DND-41 (cell line): Measurements from ENCODE around the gene STT3A.

ENCODE experiments used
- ATAC-seq: fragments of 200-7000 bp; cut with Tn5 transposase; 3 replicates; pipeline ENCODE4 v1.9.1; 2021; ENCODE audit warnings: low read depth; ENCODE audit not compliant: insufficient read depth
- DNase-seq: peaks from one replicate; pipeline ENCODE4 v3.0.0-alpha.2; 2020
- H2AFZ ChIP-seq: 2 replicates; pipeline ENCODE4 v1.6.0; 2012; ENCODE audit warnings: low read depth, low read length
- H3K27ac ChIP-seq: 2 replicates; pipeline ENCODE4 v1.5.1; 2012; ENCODE audit warnings: low read length, inconsistent platforms
- H3K27me3 ChIP-seq: fragments of 200-600 bp; sonication (generic); 2 replicates; pipeline ENCODE4 v1.6.0; 2012; ENCODE audit warnings: low read length, mild to moderate bottlenecking, inconsistent platforms; ENCODE audit not compliant: insufficient read depth, poor library complexity
- H3K36me3 ChIP-seq: 2 replicates; pipeline ENCODE4 v1.5.1; 2012; ENCODE audit warnings: low read length, inconsistent platforms; ENCODE audit not compliant: insufficient read depth
- H3K4me1 ChIP-seq: 2 replicates; pipeline ENCODE4 v1.5.1; 2012; ENCODE audit warnings: mild to moderate bottlenecking, low read length; ENCODE audit not compliant: insufficient read depth
- H3K4me2 ChIP-seq: 2 replicates; pipeline ENCODE4 v1.6.0; 2012; ENCODE audit warnings: mild to moderate bottlenecking, moderate library complexity, low read length, inconsistent platforms; ENCODE audit not compliant: insufficient read depth
- H3K4me3 ChIP-seq, 2 experiments: fragments of 200-600 bp in 1 of 2; shearing (Covaris generic) in 1 of 2; 2 replicates each; pipeline ENCODE4 v1.5.1; 2012 to 2016; ENCODE audit warnings: inconsistent platforms in 2 of 2, low read length in 2 of 2, mild to moderate bottlenecking in 2 of 2, low read depth in 1 of 2, moderate library complexity in 1 of 2
- H3K79me2 ChIP-seq: 2 replicates; pipeline ENCODE4 v1.6.0; 2012; ENCODE audit warnings: low read length, inconsistent platforms; ENCODE audit not compliant: insufficient read depth
- H3K9ac ChIP-seq: 2 replicates; pipeline ENCODE4 v1.6.0; 2012; ENCODE audit warnings: low read depth, mild to moderate bottlenecking, inconsistent platforms, low read length, moderate library complexity
- H3K9me3 ChIP-seq: 2 replicates; pipeline ENCODE4 v1.5.1; 2012; ENCODE audit warnings: low read length, moderate library complexity, mild to moderate bottlenecking, inconsistent platforms; ENCODE audit not compliant: insufficient read depth, severe bottlenecking
- H4K20me1 ChIP-seq: 2 replicates; pipeline ENCODE4 v1.6.0; 2012; ENCODE audit warnings: low read length; ENCODE audit not compliant: insufficient read depth
- CTCF ChIP-seq: IDR thresholded peaks from 2 replicates; pipeline ENCODE4 v1.5.1; 2012; ENCODE audit warnings: borderline replicate concordance, low read length, moderate library complexity, mild to moderate bottlenecking; ENCODE audit not compliant: poor library complexity, severe bottlenecking; ENCODE audit errors: extremely low read depth
- EZH2 ChIP-seq: IDR thresholded peaks from 3 replicates; pipeline ENCODE4 v1.6.1; 2012; ENCODE audit warnings: borderline replicate concordance, low read depth, mild to moderate bottlenecking, moderate library complexity, low read length, inconsistent platforms; ENCODE audit not compliant: severe bottlenecking

STT3A gene

GRCh38 chr11:125561924-125562323 lies 30.7 kb upstream of the STT3A start:
- ATAC-seq (no peak), DNase-seq (no peak)
- H3K4me1 ChIP-seq: no peaks in the 10 kb centered on the region
- H4K20me1 ChIP-seq: no peaks in the 10 kb centered on the region
- H3K4me2 ChIP-seq: no peak overlapping the region
- H3K4me3 ChIP-seq: no peak overlapping the region
- H3K79me2 ChIP-seq: no peaks in the 10 kb centered on the region
- H3K27me3 ChIP-seq: peaks cover 2% of the 10 kb centered on the region
- H3K9me3 ChIP-seq: no peaks in the 10 kb centered on the region
- no peak overlapping the region for H3K9ac ChIP-seq
- H3K27ac ChIP-seq: no peak overlapping the region
- TF ChIP-seq CTCF: no peak
- TF ChIP-seq EZH2: no peak
- H3K36me3 ChIP-seq: no peaks in the 10 kb centered on the region
- H2AFZ ChIP-seq: no peak overlapping the region

GRCh38 chr11:125562430-125562829 lies 30.2 kb upstream of the STT3A start:
- Histone ChIP-seq H3K79me2 (no peaks in the 10 kb centered on the region), H3K9ac (no peak overlapping the region), H3K4me3 (no peak overlapping the region), H2AFZ (no peak overlapping the region), H3K4me1 (no peaks in the 10 kb centered on the region), H3K4me2 (no peak overlapping the region), H3K27me3 (peaks cover 2% of the 10 kb centered on the region), H3K36me3 (no peaks in the 10 kb centered on the region), H3K9me3 (no peaks in the 10 kb centered on the region), H4K20me1 (no peaks in the 10 kb centered on the region), H3K27ac (no peak overlapping the region)
- ATAC-seq: no peak
- TF ChIP-seq CTCF: no peak
- no peak for TF ChIP-seq EZH2
- no peak for DNase-seq

- H3K36me3 ChIP-seq: no peaks in the 10 kb centered on the region; the same call in 1 of the 2 replicates
- H3K79me2 ChIP-seq: peaks cover 4% of the 10 kb centered on the region
- H2AFZ ChIP-seq: no peak overlapping the region
- H4K20me1 ChIP-seq: no peaks in the 10 kb centered on the region
- no peak overlapping the region for H3K9ac ChIP-seq
- peaks cover 2% of the 10 kb centered on the region for H3K27me3 ChIP-seq
- no peaks in the 10 kb centered on the region for H3K9me3 ChIP-seq
- ATAC-seq (no peak), DNase-seq (no peak)
- no peak overlapping the region for H3K4me3 ChIP-seq
- H3K27ac ChIP-seq: no peak overlapping the region
- no peak for TF ChIP-seq EZH2
- no peak for TF ChIP-seq CTCF
- peaks cover 7% of the 10 kb centered on the region for H3K4me1 ChIP-seq
- H3K4me2 ChIP-seq: no peak overlapping the region
Observed at GRCh38 chr11:125564357-125564756, 28.3 kb upstream of the STT3A start.

GRCh38 chr11:125566235-125566634 lies 26.4 kb upstream of the STT3A start:
- H4K20me1 ChIP-seq: no peaks in the 10 kb centered on the region
- peaks cover 23% of the 10 kb centered on the region for H3K4me1 ChIP-seq
- H3K27ac ChIP-seq: no peak overlapping the region
- H3K9me3 ChIP-seq: no peaks in the 10 kb centered on the region
- H3K36me3 ChIP-seq: no peaks in the 10 kb centered on the region; the same call in 1 of the 2 replicates
- H3K4me2 ChIP-seq: no peak overlapping the region
- peaks cover 22% of the 10 kb centered on the region for H3K79me2 ChIP-seq
- TF ChIP-seq EZH2 (no peak), CTCF (no peak)
- H3K27me3 ChIP-seq: peaks cover 2% of the 10 kb centered on the region
- ATAC-seq: no peak
- no peak for DNase-seq
- H2AFZ ChIP-seq: no peak overlapping the region
- no peak overlapping the region for H3K4me3 ChIP-seq
- no peak overlapping the region for H3K9ac ChIP-seq
